ENCODE data around the gene MCEE. TPM values are rescaled to one million over a fixed set of nuclear protein-coding genes. Genes with fewer than 3 reads are reported as not detected.
"Not testable (repeated sequence)": the region's sequence is repeated elsewhere in the genome, so short reads cannot be mapped to it uniquely, and the experiment has no call there.

The MCEE gene
- total RNA-seq, 2 experiments from 2014 or later, result 12.4 to 14.7 TPM

GRCh38 chr2:71151620-71152019, 21.6 kb upstream of the MCEE start:
- Mint-ChIP-seq H3K4me1 (ENCODE audit: low read depth) (no peaks in the 10 kb centered on the region), H3K9me3 (ENCODE audit: insufficient read depth) (no peaks in the 10 kb centered on the region), H3K36me3 (ENCODE audit: low read depth) (peaks cover 28% of the 10 kb centered on the region), H3K27ac (no peak overlapping the region), H3K4me3 (no peak overlapping the region), H3K27me3 (ENCODE audit: low read depth) (no peaks in the 10 kb centered on the region)
- POLR2A ChIA-PET, result no interaction called here
- CTCF ChIA-PET, result interaction anchor here (1.1 kb wide), 1 partner anchor 128 kb away, joined by 3 read pairs; no protein-coding TSS in a partner anchor
- no peak for DNase-seq
- ATAC-seq, result no peak

DNA sequence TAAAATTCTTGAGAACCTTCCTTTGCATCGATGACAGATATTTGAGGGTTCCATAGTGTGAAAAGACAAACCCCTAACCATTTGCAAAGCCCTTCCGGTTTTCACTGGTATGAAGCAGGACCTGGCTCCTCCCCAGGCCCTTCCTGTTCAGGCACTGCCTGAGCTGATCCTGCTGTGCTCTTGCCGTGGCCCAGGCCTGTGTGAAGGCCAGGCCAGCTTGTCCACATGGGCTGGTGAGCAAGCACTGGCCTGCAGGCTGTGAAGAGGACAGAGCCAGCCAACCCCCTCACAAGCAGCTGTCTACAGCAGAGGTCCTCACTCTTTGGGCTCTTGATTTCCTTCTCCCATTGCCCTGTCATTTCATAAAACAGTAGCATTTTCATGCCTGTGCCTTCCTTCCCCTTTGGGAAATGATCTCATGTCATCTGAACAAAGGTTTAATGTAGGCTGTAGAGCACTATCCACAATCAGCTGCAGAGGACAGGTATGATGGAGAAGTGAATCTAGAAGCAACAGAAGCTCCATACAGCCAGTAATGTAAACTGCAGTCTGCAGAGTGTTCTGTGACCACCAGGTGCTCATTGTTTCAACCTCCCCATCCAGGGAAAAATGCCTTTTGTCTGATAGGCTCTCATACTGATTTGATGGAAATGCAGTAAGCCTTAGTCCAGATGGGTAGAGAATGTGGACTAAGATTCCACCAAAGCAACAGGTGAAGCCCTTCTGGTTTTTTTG, 20.2 kb upstream of the MCEE start:
- Mint-ChIP-seq H3K4me1 (ENCODE audit: low read depth) (no peaks in the 10 kb centered on the region), H3K27me3 (ENCODE audit: low read depth) (no peaks in the 10 kb centered on the region), H3K27ac (no peak overlapping the region), H3K36me3 (ENCODE audit: low read depth) (peaks cover 40% of the 10 kb centered on the region), H3K9me3 (ENCODE audit: insufficient read depth) (no peaks in the 10 kb centered on the region), H3K4me3 (no peak overlapping the region)
- ChIA-PET CTCF (interaction anchor here (1.1 to 1.5 kb wide), 5 partner anchors 19 to 181 kb away, joined by 3 to 4 read pairs (median 3); partner anchors contain the start of genes MPHOSPH10, PAIP2B and ZNF638), POLR2A (no interaction called here)
- ATAC-seq, result no peak
- DNase-seq, result no peak

DNA sequence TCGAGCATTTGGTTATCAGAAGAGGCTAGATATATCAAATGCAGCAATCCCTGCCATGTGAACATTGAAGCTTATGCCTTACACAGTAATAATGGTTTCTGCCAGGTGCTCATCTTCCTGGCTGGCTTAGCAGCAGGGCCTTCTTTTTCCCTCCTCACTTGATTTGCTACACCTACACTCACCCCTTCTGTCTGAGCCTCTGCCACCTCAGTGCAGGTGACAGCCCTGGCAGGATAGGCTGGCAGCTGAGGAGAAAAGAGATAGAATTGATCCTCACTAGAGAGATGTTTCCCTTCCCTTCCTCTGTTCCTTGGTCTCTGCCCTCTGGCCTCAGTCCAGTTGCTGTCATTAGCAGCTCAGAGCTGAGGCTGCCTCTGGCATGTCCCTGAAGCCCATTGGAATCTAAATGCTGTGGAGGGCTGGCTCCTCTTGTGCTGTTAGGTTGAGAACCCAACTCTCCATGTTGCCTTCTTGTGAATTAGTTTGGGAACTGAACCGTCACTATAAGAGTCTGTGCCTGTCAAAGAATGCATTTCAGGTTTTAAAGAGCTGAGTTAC, 18.6 kb upstream of the MCEE start:
- H3K36me3 Mint-ChIP-seq (ENCODE audit: low read depth), result peaks cover 55% of the 10 kb centered on the region
- no peak overlapping the region for H3K4me3 Mint-ChIP-seq
- POLR2A ChIA-PET, result no interaction called here
- H3K9me3 Mint-ChIP-seq (ENCODE audit: insufficient read depth), result no peaks in the 10 kb centered on the region
- H3K4me1 Mint-ChIP-seq (ENCODE audit: low read depth), result no peaks in the 10 kb centered on the region
- ATAC-seq, result no peak
- DNase-seq, result no peak
- no peaks in the 10 kb centered on the region for H3K27me3 Mint-ChIP-seq (ENCODE audit: low read depth)
- H3K27ac Mint-ChIP-seq, result no peak overlapping the region
- CTCF ChIA-PET, result interaction anchor here (1.0 to 1.5 kb wide), 5 partner anchors 18 to 183 kb away, joined by 3 to 4 read pairs (median 3); partner anchors contain the start of genes MPHOSPH10 and ZNF638

GRCh38 chr2:71143782-71144181, 13.8 kb upstream of the MCEE start:
- ChIA-PET POLR2A (no interaction called here), CTCF (interaction anchor here (1.5 kb wide), 1 partner anchor 12 kb away, joined by 3 read pairs; no protein-coding TSS in a partner anchor)
- DNase-seq (no peak), ATAC-seq (no peak)
- Mint-ChIP-seq H3K9me3 (ENCODE audit: insufficient read depth) (no peaks in the 10 kb centered on the region), H3K27ac (no peak overlapping the region), H3K4me1 (ENCODE audit: low read depth) (no peaks in the 10 kb centered on the region), H3K4me3 (no peak overlapping the region), H3K27me3 (ENCODE audit: low read depth) (no peaks in the 10 kb centered on the region), H3K36me3 (ENCODE audit: low read depth) (peaks cover 74% of the 10 kb centered on the region)

DNA sequence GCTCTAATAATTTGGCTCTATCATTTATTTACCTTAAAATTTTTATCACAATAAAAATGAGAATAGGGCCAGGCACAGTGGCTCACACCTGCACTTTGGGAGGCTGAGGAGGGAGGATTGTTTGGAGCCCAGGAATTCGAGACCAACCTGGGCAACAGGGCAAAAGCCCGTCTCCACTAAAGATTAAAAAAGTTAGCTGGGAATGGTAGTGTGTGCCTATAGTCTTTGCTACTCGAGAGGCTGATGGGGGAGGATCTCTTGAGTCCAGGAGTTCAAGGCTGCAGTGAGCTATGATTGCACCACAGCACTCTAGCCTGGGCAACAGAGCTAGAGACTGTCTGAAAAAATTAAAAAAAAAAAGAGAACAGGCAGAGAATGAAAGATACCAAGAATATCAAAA, 6.1 kb upstream of the MCEE start:
- POLR2A ChIA-PET, result no interaction called here
- Mint-ChIP-seq H3K9me3 (ENCODE audit: insufficient read depth) (no peaks in the 10 kb centered on the region), H3K27ac (no peak overlapping the region), H3K27me3 (ENCODE audit: low read depth) (no peaks in the 10 kb centered on the region), H3K4me1 (ENCODE audit: low read depth) (no peaks in the 10 kb centered on the region), H3K4me3 (no peak overlapping the region), H3K36me3 (ENCODE audit: low read depth) (peaks cover 42% of the 10 kb centered on the region)
- DNase-seq, result no peak
- CTCF ChIA-PET, result no interaction called here
- no peak for ATAC-seq

- Mint-ChIP-seq H3K36me3 (ENCODE audit: low read depth) (peaks cover 24% of the 10 kb centered on the region), H3K27ac (no peak overlapping the region), H3K9me3 (ENCODE audit: insufficient read depth) (no peaks in the 10 kb centered on the region), H3K4me1 (ENCODE audit: low read depth) (peaks cover 2% of the 10 kb centered on the region), H3K27me3 (ENCODE audit: low read depth) (no peaks in the 10 kb centered on the region), H3K4me3 (no peak overlapping the region)
- ATAC-seq, result no peak
- DNase-seq, result no peak
- ChIA-PET CTCF (interaction anchor here (0.6 to 1.3 kb wide), 2 partner anchors 62 to 226 kb away, joined by 3 to 5 read pairs; no protein-coding TSS in a partner anchor), POLR2A (no interaction called here)
Measured at GRCh38 chr2:71133603-71134002, 3.6 kb upstream of the MCEE start.

GRCh38 chr2:71131387-71132166, 1.5 kb upstream of the MCEE start:
- DNase-seq; H3K4me3 Mint-ChIP-seq; H3K4me1 Mint-ChIP-seq (ENCODE audit: low read depth); ATAC-seq; H3K27me3 Mint-ChIP-seq (ENCODE audit: low read depth); H3K27ac Mint-ChIP-seq; H3K9me3 Mint-ChIP-seq (ENCODE audit: insufficient read depth): not testable (repeated sequence)
- peaks cover 15% of the 10 kb centered on the region for H3K36me3 Mint-ChIP-seq (ENCODE audit: low read depth)
- POLR2A ChIA-PET, result interaction anchor here (1.1 to 2.7 kb wide), 3 partner anchors 60 to 96 kb away, joined by 6 to 38 read pairs (median 21); partner anchors contain the start of genes NAGK and PAIP2B
- CTCF ChIA-PET, result interaction anchor here (0.9 to 1.7 kb wide), 6 partner anchors 18 to 64 kb away, joined by 3 to 11 read pairs (median 3); no protein-coding TSS in a partner anchor

DNA sequence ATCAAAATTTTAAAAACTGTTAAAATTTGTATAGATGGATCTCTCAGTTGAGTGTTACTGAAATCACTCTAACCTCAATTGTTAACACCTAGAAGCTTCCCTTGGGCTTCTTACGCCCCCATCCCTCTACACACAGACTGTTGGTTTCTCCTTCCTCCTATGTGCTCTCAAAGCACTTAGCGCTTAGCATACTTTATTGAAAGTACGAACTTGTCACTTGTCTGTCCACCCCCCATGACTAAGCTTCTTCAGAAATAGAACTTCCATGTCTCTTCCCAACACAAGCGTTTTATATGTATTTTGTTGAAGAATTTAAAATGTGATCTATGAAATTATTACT, 846 bp upstream of the MCEE start:
- no peak overlapping the region for H3K4me3 Mint-ChIP-seq
- H3K27ac Mint-ChIP-seq, result no peak overlapping the region
- H3K9me3 Mint-ChIP-seq (ENCODE audit: insufficient read depth), result no peaks in the 10 kb centered on the region
- peaks cover 12% of the 10 kb centered on the region for H3K36me3 Mint-ChIP-seq (ENCODE audit: low read depth)
- ATAC-seq (peak; percentile 14), DNase-seq (peak; percentile 26)
- H3K27me3 Mint-ChIP-seq (ENCODE audit: low read depth), result no peaks in the 10 kb centered on the region
- ChIA-PET POLR2A (interaction anchor here (1.0 to 2.7 kb wide), 5 partner anchors 21 to 201 kb away, joined by 3 to 38 read pairs (median 6); partner anchors contain the start of genes NAGK, PAIP2B and ZNF638), CTCF (interaction anchor here (0.6 to 1.7 kb wide), 8 partner anchors 19 to 131 kb away, joined by 3 to 11 read pairs (median 3); no protein-coding TSS in a partner anchor)
- peaks cover 10% of the 10 kb centered on the region for H3K4me1 Mint-ChIP-seq (ENCODE audit: low read depth)

DNA sequence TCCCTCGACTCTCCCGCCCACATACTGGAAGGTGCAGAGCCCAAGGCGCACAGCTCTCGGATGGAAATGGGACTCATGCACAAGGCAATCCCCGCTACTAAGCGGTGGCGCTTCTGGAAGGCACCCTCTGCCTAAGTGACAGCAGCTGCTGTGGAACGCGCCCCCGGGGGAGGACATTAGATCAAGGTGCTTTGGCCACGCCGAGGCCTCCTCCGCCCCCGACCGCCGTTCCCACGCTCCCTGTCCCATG, 202 bp downstream of the MCEE start:
- POLR2A ChIA-PET, result interaction anchor here (1.0 to 2.7 kb wide), 4 partner anchors 59 to 287 kb away, joined by 3 to 38 read pairs (median 12); partner anchors contain the start of genes NAGK and PAIP2B
- CTCF ChIA-PET, result interaction anchor here (1.2 to 1.6 kb wide), 3 partner anchors 29 to 61 kb away, joined by 4 to 5 read pairs (median 4); partner anchors contain the start of gene NAGK
- Mint-ChIP-seq H3K9me3 (ENCODE audit: insufficient read depth) (no peaks in the 10 kb centered on the region), H3K27me3 (ENCODE audit: low read depth) (no peaks in the 10 kb centered on the region), H3K36me3 (ENCODE audit: low read depth) (peaks cover 8% of the 10 kb centered on the region), H3K4me1 (ENCODE audit: low read depth) (peaks cover 10% of the 10 kb centered on the region), H3K4me3 (no peak overlapping the region), H3K27ac (no peak overlapping the region)
- ATAC-seq (peak; percentile 62), DNase-seq (no peak)

GRCh38 chr2:71129114-71129901, 721 bp downstream of the MCEE start:
- Mint-ChIP-seq H3K27ac (no peak overlapping the region), H3K27me3 (ENCODE audit: low read depth) (no peaks in the 10 kb centered on the region), H3K36me3 (ENCODE audit: low read depth) (peaks cover 5% of the 10 kb centered on the region), H3K4me1 (ENCODE audit: low read depth) (peaks cover 10% of the 10 kb centered on the region), H3K9me3 (ENCODE audit: insufficient read depth) (no peaks in the 10 kb centered on the region), H3K4me3 (no peak overlapping the region)
- CTCF ChIA-PET, result interaction anchor here (1.2 to 1.6 kb wide), 3 partner anchors 28 to 60 kb away, joined by 4 to 5 read pairs (median 4); partner anchors contain the start of gene NAGK
- POLR2A ChIA-PET, result interaction anchor here (1.0 to 2.7 kb wide), 4 partner anchors 58 to 288 kb away, joined by 3 to 38 read pairs (median 12); partner anchors contain the start of genes NAGK and PAIP2B
- ATAC-seq (no peak), DNase-seq (no peak)

DNA sequence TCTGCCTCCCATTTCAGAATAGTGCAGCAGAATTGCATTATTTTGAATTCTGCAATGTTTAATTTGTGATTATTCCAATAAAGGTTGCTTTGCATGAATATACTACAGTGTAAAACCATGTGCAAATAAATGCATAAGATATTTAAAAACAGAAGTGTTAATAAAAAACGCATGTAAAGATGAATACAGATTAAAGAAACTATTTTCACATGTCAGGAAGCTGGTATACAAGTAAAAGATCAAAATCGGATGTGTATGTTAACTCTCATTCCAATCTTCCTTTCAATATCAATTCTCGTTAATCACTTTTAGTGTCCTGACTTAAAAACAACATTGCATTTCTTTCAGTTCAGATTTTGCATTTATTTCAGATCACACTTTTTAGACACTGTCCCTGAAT, 3.1 kb downstream of the MCEE start:
- Mint-ChIP-seq H3K27me3 (ENCODE audit: low read depth) (no peaks in the 10 kb centered on the region), H3K9me3 (ENCODE audit: insufficient read depth) (no peaks in the 10 kb centered on the region), H3K27ac (no peak overlapping the region), H3K36me3 (ENCODE audit: low read depth) (peaks cover 6% of the 10 kb centered on the region), H3K4me3 (no peak overlapping the region), H3K4me1 (ENCODE audit: low read depth) (peaks cover 10% of the 10 kb centered on the region)
- ChIA-PET CTCF (no interaction called here), POLR2A (interaction anchor here (1.1 kb wide), 1 partner anchor 59 kb away, joined by 6 read pairs; the partner anchor contains the start of gene NAGK)
- DNase-seq, result no peak
- no peak for ATAC-seq
